Astrocyte (in vitro differentiated cells and primary cell): ENCODE data around the gene ZNF177. TPM values are rescaled to one million over a fixed set of nuclear protein-coding genes. Genes with fewer than 3 reads are reported as not detected.

Experiments used
- DNase-seq: peaks from one replicate; pipeline ENCODE4 v3.0.0-alpha.2; 2010; ENCODE audit warnings: low read depth
- FAIRE-seq: peaks from 2 replicates; lab custom pipeline; 2011; peaks lifted over from hg19 to GRCh38; lab: Jason Lieb, UNC
- H2AFZ ChIP-seq: 2 replicates; pipeline ENCODE4 v1.6.0; 2012; ENCODE audit warnings: low read depth, low read length, inconsistent platforms
- H3K27ac ChIP-seq: 2 replicates; pipeline ENCODE4 v1.5.1; 2011; ENCODE audit warnings: low read depth, low read length, inconsistent platforms
- H3K27me3 ChIP-seq: 2 replicates; pipeline ENCODE4 v1.6.0; 2011; ENCODE audit warnings: low read length, inconsistent platforms; ENCODE audit not compliant: insufficient read depth
- H3K36me3 ChIP-seq: 2 replicates; pipeline ENCODE4 v1.5.1; 2011; ENCODE audit warnings: low read length, inconsistent platforms; ENCODE audit not compliant: insufficient read depth
- H3K4me1 ChIP-seq: 2 replicates; pipeline ENCODE4 v1.5.1; 2011; ENCODE audit warnings: low read length, inconsistent platforms; ENCODE audit not compliant: insufficient read depth
- H3K4me2 ChIP-seq: 2 replicates; pipeline ENCODE4 v1.6.0; 2012; ENCODE audit warnings: low read length, inconsistent platforms
- H3K4me3 ChIP-seq: 2 replicates; pipeline ENCODE4 v1.5.1; 2011; ENCODE audit warnings: low read depth, mild to moderate bottlenecking, low read length, inconsistent platforms; ENCODE audit not compliant: insufficient read depth
- H3K79me2 ChIP-seq: 2 replicates; pipeline ENCODE4 v1.6.0; 2012; ENCODE audit warnings: mild to moderate bottlenecking, low read length, inconsistent platforms; ENCODE audit not compliant: insufficient read depth
- H3K9ac ChIP-seq: 2 replicates; pipeline ENCODE4 v1.6.0; 2012; ENCODE audit warnings: mild to moderate bottlenecking, low read length, inconsistent platforms
- H3K9me3 ChIP-seq: 2 replicates; pipeline ENCODE4 v1.5.1; 2012; ENCODE audit warnings: low read depth, mild to moderate bottlenecking, low read length, inconsistent platforms; ENCODE audit not compliant: insufficient read depth
- H4K20me1 ChIP-seq: 2 replicates; pipeline ENCODE4 v1.6.0; 2012; ENCODE audit warnings: low read length, inconsistent platforms; ENCODE audit not compliant: insufficient read depth
- H3K27ac Mint-ChIP-seq: one replicate; pipeline ENCODE4 v1.8.0; 2021; ENCODE audit warnings: mild to moderate bottlenecking, mixed read lengths; ENCODE audit not compliant: unreplicated experiment
- H3K27me3 Mint-ChIP-seq: one replicate; pipeline ENCODE4 v1.8.0; 2021; ENCODE audit warnings: low read depth, mixed read lengths; ENCODE audit not compliant: unreplicated experiment
- H3K36me3 Mint-ChIP-seq: one replicate; pipeline ENCODE4 v1.8.0; 2021; ENCODE audit warnings: low read depth, mixed read lengths; ENCODE audit not compliant: unreplicated experiment
- H3K4me1 Mint-ChIP-seq: one replicate; pipeline ENCODE4 v1.8.0; 2021; ENCODE audit warnings: low read depth, mixed read lengths; ENCODE audit not compliant: unreplicated experiment
- H3K4me3 Mint-ChIP-seq: one replicate; pipeline ENCODE4 v1.8.0; 2021; ENCODE audit warnings: mild to moderate bottlenecking, moderate library complexity, mixed read lengths; ENCODE audit not compliant: unreplicated experiment
- H3K9me3 Mint-ChIP-seq: one replicate; pipeline ENCODE4 v1.8.0; 2021; ENCODE audit warnings: mild to moderate bottlenecking, mixed read lengths; ENCODE audit not compliant: unreplicated experiment
- EZH2 ChIP-seq: IDR thresholded peaks from 2 replicates; pipeline ENCODE4 v1.6.1; 2012; ENCODE audit warnings: mild to moderate bottlenecking, low read length, inconsistent platforms; ENCODE audit not compliant: insufficient read depth
- total RNA-seq: library from RNA; stranded (reverse); gene quantifications from 2 replicates; pipeline ENCODE4 v1.2.1, GENCODE V29; 2021
- TF ChIP-seq, protein P1 (sequence below): IDR thresholded peaks from 2 replicates; pipeline ENCODE4 v1.5.1; 2011; ENCODE audit warnings: low read depth, mild to moderate bottlenecking, inconsistent platforms, low read length, moderate library complexity; ENCODE audit not compliant: insufficient read depth

The ZNF177 gene
- total RNA-seq, 1 donor from 2014 or later = 1.2 TPM

DNA sequence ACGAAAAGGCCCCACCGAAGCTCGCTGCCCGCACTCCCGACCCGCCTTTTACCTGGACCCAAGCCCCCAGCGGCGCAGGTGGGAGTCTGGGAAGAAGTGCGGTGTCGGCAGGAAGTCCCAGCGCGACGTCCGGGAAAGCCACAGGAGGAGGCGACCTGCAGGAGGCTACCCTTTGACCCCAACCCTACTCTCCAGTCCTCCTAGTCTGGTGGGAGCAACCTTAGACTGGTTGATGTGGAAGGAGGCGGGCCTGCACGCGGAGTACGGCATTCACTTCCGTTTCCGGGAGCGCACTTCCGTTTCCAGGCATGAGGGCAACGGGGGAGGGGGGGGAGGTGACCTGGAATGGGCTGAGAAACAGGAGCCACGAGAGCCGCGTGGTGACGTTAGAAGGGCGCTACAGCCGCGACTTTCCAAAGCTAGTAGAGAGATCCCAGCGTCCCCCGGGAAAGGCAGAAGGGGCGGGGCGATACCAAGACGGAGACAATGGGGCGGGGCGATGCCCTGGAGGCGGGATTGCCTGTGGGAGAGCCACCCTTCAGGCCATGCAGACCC lies 44.1 kb downstream of the ZNF177 start:
- Histone ChIP-seq H2AFZ (peak overlapping the region; percentile 99), H3K79me2 (no peaks in the 10 kb centered on the region), H3K4me3 (peak overlapping the region; percentile 77), H3K27me3 (no peaks in the 10 kb centered on the region), H4K20me1 (no peaks in the 10 kb centered on the region), H3K9me3 (peaks cover 26% of the 10 kb centered on the region), H3K27ac (no peak overlapping the region), H3K36me3 (no peaks in the 10 kb centered on the region), H3K4me2 (peak overlapping the region; percentile 88), H3K9ac (peak overlapping the region; percentile 54), H3K4me1 (peaks cover 3% of the 10 kb centered on the region)
- Mint-ChIP-seq H3K27me3 (no peaks in the 10 kb centered on the region), H3K36me3 (peaks cover 14% of the 10 kb centered on the region), H3K4me3 (no peak overlapping the region), H3K27ac (no peak overlapping the region), H3K4me1 (no peaks in the 10 kb centered on the region), H3K9me3 (peaks cover 34% of the 10 kb centered on the region)
- DNase-seq = peak; percentile 78
- no peak for FAIRE-seq
- TF ChIP-seq EZH2 = no peak
- TF ChIP-seq, protein P1, sequence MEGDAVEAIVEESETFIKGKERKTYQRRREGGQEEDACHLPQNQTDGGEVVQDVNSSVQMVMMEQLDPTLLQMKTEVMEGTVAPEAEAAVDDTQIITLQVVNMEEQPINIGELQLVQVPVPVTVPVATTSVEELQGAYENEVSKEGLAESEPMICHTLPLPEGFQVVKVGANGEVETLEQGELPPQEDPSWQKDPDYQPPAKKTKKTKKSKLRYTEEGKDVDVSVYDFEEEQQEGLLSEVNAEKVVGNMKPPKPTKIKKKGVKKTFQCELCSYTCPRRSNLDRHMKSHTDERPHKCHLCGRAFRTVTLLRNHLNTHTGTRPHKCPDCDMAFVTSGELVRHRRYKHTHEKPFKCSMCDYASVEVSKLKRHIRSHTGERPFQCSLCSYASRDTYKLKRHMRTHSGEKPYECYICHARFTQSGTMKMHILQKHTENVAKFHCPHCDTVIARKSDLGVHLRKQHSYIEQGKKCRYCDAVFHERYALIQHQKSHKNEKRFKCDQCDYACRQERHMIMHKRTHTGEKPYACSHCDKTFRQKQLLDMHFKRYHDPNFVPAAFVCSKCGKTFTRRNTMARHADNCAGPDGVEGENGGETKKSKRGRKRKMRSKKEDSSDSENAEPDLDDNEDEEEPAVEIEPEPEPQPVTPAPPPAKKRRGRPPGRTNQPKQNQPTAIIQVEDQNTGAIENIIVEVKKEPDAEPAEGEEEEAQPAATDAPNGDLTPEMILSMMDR = no peak

DNA sequence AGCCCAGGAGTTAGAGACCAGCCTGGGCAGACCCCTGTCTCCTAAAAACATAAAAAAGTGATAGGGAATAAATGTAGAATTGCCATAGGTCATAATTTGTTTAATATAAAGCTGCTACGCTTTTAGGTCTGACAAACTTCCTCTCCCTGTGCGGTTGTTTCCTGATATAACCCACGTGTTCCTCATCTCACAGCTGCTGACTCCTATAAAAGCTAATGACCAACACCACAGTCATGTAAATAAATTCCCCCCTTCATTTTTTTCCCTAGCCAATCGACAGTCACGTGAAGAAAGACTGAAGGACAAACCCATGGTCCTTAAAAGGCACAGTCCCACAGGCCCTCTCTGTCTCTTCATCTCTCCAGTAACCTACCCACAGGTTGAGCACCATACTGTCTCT lies 45.0 kb downstream of the ZNF177 start:
- Histone ChIP-seq H3K79me2 (no peaks in the 10 kb centered on the region), H2AFZ (no peak overlapping the region), H3K4me1 (peaks cover 3% of the 10 kb centered on the region), H3K27me3 (no peaks in the 10 kb centered on the region), H3K27ac (no peak overlapping the region), H4K20me1 (no peaks in the 10 kb centered on the region), H3K4me2 (peak overlapping the region; percentile 88), H3K9me3 (peaks cover 36% of the 10 kb centered on the region), H3K9ac (no peak overlapping the region), H3K4me3 (no peak overlapping the region), H3K36me3 (peaks cover 6% of the 10 kb centered on the region)
- Mint-ChIP-seq H3K36me3 (peaks cover 22% of the 10 kb centered on the region), H3K4me3 (no peak overlapping the region), H3K4me1 (no peaks in the 10 kb centered on the region), H3K9me3 (peaks cover 41% of the 10 kb centered on the region), H3K27ac (no peak overlapping the region), H3K27me3 (no peaks in the 10 kb centered on the region)
- DNase-seq = no peak
- no peak for TF ChIP-seq EZH2
- TF ChIP-seq, protein P1 = no peak
- no peak for FAIRE-seq

DNA sequence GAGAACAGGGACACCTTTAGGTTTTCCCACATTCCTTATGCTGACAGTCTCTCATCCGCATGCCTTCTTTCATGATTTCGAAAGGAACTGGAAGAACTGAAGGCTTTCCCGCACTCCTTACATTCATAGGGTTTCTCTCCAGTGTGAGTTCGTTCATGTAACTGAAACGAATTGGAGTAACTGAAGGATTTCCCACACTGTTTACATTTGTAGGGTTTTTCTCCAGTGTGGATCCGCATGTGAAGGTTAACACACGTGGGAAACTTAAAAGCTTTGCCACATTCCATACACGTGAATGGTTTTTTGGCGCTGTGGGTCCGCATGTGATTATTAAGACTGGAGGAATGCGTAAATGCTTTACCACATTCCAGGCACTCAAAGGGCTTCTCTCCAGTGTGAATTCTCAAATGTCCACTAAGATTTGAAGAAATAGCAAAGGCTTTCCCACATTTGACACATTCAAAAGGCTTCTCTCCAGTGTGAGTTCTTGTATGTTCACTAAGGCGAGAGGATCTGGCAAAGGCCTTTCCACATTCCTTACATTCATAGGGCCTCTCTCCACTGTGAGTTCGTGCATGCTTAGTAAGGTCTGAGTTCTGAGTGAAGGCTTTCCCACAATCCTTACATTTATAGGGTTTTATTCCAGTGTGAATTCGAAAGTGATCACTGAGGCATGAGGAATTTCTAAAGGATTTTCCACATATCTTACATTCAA lies 50.6 kb downstream of the ZNF177 start:
- FAIRE-seq = no peak
- H3K27me3 Mint-ChIP-seq = no peaks in the 10 kb centered on the region

More for the DNA sequence above, 50.6 kb downstream of the ZNF177 start:
- H3K79me2 ChIP-seq = no peaks in the 10 kb centered on the region
- no peaks in the 10 kb centered on the region for H3K4me1 Mint-ChIP-seq
- H3K4me1 ChIP-seq = no peaks in the 10 kb centered on the region
- H3K4me2 ChIP-seq = no peak overlapping the region
- H3K27me3 ChIP-seq = no peaks in the 10 kb centered on the region
- no peak overlapping the region for H2AFZ ChIP-seq
- peaks cover 65% of the 10 kb centered on the region for H3K9me3 Mint-ChIP-seq
- H3K9ac ChIP-seq = no peak overlapping the region
- no peak overlapping the region for H3K4me3 ChIP-seq
- H3K36me3 Mint-ChIP-seq = peaks cover 73% of the 10 kb centered on the region
- peaks cover 57% of the 10 kb centered on the region for H3K9me3 ChIP-seq
- H3K36me3 ChIP-seq = peaks cover 44% of the 10 kb centered on the region
- no peak for DNase-seq
- TF ChIP-seq EZH2 = no peak
- TF ChIP-seq, protein P1 = no peak
- no peaks in the 10 kb centered on the region for H4K20me1 ChIP-seq
- H3K27ac ChIP-seq = no peak overlapping the region
- H3K4me3 Mint-ChIP-seq = peak overlapping the region; percentile 22
- H3K27ac Mint-ChIP-seq = no peak overlapping the region
